ENCODE data around the gene TEX51. TPM values are rescaled to one million over a fixed set of nuclear protein-coding genes. Genes with fewer than 3 reads are reported as not detected.

The TEX51 gene
- total RNA-seq, 1 experiment from 2014 or later: not detected

GRCh38 chr2:126878601-126879000, 20.1 kb upstream of the TEX51 start (continued):
- TF ChIP-seq, protein P1, sequence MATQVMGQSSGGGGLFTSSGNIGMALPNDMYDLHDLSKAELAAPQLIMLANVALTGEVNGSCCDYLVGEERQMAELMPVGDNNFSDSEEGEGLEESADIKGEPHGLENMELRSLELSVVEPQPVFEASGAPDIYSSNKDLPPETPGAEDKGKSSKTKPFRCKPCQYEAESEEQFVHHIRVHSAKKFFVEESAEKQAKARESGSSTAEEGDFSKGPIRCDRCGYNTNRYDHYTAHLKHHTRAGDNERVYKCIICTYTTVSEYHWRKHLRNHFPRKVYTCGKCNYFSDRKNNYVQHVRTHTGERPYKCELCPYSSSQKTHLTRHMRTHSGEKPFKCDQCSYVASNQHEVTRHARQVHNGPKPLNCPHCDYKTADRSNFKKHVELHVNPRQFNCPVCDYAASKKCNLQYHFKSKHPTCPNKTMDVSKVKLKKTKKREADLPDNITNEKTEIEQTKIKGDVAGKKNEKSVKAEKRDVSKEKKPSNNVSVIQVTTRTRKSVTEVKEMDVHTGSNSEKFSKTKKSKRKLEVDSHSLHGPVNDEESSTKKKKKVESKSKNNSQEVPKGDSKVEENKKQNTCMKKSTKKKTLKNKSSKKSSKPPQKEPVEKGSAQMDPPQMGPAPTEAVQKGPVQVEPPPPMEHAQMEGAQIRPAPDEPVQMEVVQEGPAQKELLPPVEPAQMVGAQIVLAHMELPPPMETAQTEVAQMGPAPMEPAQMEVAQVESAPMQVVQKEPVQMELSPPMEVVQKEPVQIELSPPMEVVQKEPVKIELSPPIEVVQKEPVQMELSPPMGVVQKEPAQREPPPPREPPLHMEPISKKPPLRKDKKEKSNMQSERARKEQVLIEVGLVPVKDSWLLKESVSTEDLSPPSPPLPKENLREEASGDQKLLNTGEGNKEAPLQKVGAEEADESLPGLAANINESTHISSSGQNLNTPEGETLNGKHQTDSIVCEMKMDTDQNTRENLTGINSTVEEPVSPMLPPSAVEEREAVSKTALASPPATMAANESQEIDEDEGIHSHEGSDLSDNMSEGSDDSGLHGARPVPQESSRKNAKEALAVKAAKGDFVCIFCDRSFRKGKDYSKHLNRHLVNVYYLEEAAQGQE (IDR thresholded peaks at IDR 0.05; ENCODE audit: low read depth): no peak
- TF ChIP-seq EGR1 (IDR thresholded peaks at IDR 0.05; ENCODE audit: low read depth) (no peak), CEBPB (IDR thresholded peaks at IDR 0.05; ENCODE audit: low read depth) (no peak)

GRCh38 chr2:126879348-126880298, 19.1 kb upstream of the TEX51 start:
- peaks cover 0 to 6% of the 10 kb centered on the region in 2 experiments; a peak in 2 of 4 replicates for H3K9me3 ChIP-seq (ENCODE audit: control insufficient read depth in 1 of 2, insufficient read depth in 1 of 2, low read depth in 1 of 2, low read length in 2 of 2)
- intact Hi-C loops (cut with micrococcal nuclease): no loop called here
- H3K79me2 ChIP-seq (ENCODE audit: insufficient read depth, low read length): no peaks in the 10 kb centered on the region
- ATAC-seq: no peak
- no peak for TF ChIP-seq YY1 (IDR thresholded peaks at IDR 0.05; ENCODE audit: extremely low read depth, insufficient replicate concordance, low read depth, low read length)
- TF ChIP-seq POLR2A (IDR thresholded peaks at IDR 0.05; ENCODE audit: borderline replicate concordance, extremely low read depth, insufficient read depth, insufficient read length): no peak
- TF ChIP-seq MAX (IDR thresholded peaks at IDR 0.05): no peak
- no peak for TF ChIP-seq SIN3A (IDR thresholded peaks at IDR 0.05; ENCODE audit: low read depth)
- no peak for TF ChIP-seq SRF (IDR thresholded peaks at IDR 0.05; ENCODE audit: low read depth)
- TF ChIP-seq ZFX (IDR thresholded peaks at IDR 0.05): no peak
- TF ChIP-seq CEBPB (IDR thresholded peaks at IDR 0.05; ENCODE audit: low read depth): no peak
- no peak overlapping the region for H2AFZ ChIP-seq (ENCODE audit: low read depth, low read length, poor library complexity, severe bottlenecking)
- RAD21 ChIA-PET (ENCODE audit: low non-redundant PET in 1 of 2, low total read pairs in 2 of 2, uncharacterized antibody in 2 of 2, unreplicated experiment in 2 of 2): no interaction called here
- BruUV-seq (replicated peaks): no TSS peak
- no peaks in the 10 kb centered on the region; the same call in 1 of the 2 replicates for H3K27me3 ChIP-seq (ENCODE audit: insufficient read depth, low read length)
- H4K20me1 ChIP-seq (ENCODE audit: insufficient read depth): no peaks in the 10 kb centered on the region
- H3K9ac ChIP-seq (ENCODE audit: low read length): no peak overlapping the region
- no peaks in the 10 kb centered on the region for H3K36me3 ChIP-seq (ENCODE audit: control insufficient read depth in 1 of 2, insufficient read depth in 2 of 2, low read length in 2 of 2)
- no peak overlapping the region for H3K4me3 ChIP-seq (replicated peaks in 1 of 2; ENCODE audit: low read depth in 1 of 2, low read length in 2 of 2)
- H3K9me2 ChIP-seq (ENCODE audit: insufficient read depth): no peaks in the 10 kb centered on the region
- DNase-seq (ENCODE audit: low read depth, low spot score): no peak
- H3K4me2 ChIP-seq (ENCODE audit: low read length): no peak overlapping the region
- POLR2A ChIA-PET: no interaction called here
- H3K27ac ChIP-seq (ENCODE audit: low read depth, low read length): no peak overlapping the region
- no peaks in the 10 kb centered on the region for H3K4me1 ChIP-seq (ENCODE audit: control insufficient read depth in 1 of 2, insufficient read depth in 2 of 2, low read length in 2 of 2)
- CTCF ChIA-PET: no interaction called here

All from HCT116 (cell line).